ENCODE results near the gene PHLDA3. TPM values are rescaled to one million over a fixed set of nuclear protein-coding genes. Genes with fewer than 3 reads are reported as not detected.

Gene PHLDA3
- total RNA-seq, 4 donors from 2014 or later: 243 to 301 (median 271) TPM

GRCh38 chr1:201488830-201489589 is 20.0 kb upstream of the PHLDA3 start:
- peaks cover 5 to 74% (median 8%) of the 10 kb centered on the region in 3 donors for H3K36me3 ChIP-seq
- 45 to 50% methylated on average over 12 of the region's 12 CpGs for WGBS, 2 donors
- no peaks in the 10 kb centered on the region for H3K27me3 ChIP-seq
- peak in 1 of 2 donors; percentile 61 for DNase-seq (ENCODE audit: low spot score in 2 of 2)
- TF ChIP-seq EP300 (IDR thresholded peaks at IDR 0.05): peak in 1 of 2 donors; percentile 88
- TF ChIP-seq, protein P1, sequence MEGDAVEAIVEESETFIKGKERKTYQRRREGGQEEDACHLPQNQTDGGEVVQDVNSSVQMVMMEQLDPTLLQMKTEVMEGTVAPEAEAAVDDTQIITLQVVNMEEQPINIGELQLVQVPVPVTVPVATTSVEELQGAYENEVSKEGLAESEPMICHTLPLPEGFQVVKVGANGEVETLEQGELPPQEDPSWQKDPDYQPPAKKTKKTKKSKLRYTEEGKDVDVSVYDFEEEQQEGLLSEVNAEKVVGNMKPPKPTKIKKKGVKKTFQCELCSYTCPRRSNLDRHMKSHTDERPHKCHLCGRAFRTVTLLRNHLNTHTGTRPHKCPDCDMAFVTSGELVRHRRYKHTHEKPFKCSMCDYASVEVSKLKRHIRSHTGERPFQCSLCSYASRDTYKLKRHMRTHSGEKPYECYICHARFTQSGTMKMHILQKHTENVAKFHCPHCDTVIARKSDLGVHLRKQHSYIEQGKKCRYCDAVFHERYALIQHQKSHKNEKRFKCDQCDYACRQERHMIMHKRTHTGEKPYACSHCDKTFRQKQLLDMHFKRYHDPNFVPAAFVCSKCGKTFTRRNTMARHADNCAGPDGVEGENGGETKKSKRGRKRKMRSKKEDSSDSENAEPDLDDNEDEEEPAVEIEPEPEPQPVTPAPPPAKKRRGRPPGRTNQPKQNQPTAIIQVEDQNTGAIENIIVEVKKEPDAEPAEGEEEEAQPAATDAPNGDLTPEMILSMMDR (IDR thresholded peaks at IDR 0.05): no peak
- H3K4me1 ChIP-seq: peaks cover 4 to 86% (median 58%) of the 10 kb centered on the region in 4 donors
- peak overlapping the region; percentile 48 to 98 (median 93) for H3K27ac ChIP-seq
- H3K9me3 ChIP-seq: no peaks in the 10 kb centered on the region
- H3K4me3 ChIP-seq: no peak overlapping the region

GRCh38 chr1:201487742-201488141 is 18.8 kb upstream of the PHLDA3 start:
- H3K4me1 ChIP-seq: peaks cover 4 to 74% (median 46%) of the 10 kb centered on the region in 4 donors

GRCh38 chr1:201486187-201486586 is 17.2 kb upstream of the PHLDA3 start:
- Histone ChIP-seq H3K27me3 (no peaks in the 10 kb centered on the region), H3K4me3 (no peak overlapping the region), H3K36me3 (peaks cover 6 to 70% (median 9%) of the 10 kb centered on the region in 3 donors), H3K4me1 (peaks cover 4 to 71% (median 35%) of the 10 kb centered on the region in 4 donors), H3K9me3 (no peaks in the 10 kb centered on the region), H3K27ac (peak overlapping the region; percentile 47 to 98 (median 76))
- TF ChIP-seq, protein P1 (IDR thresholded peaks at IDR 0.05): no peak
- no peak for TF ChIP-seq EP300 (IDR thresholded peaks at IDR 0.05)
- no peak for TF ChIP-seq POLR2A (IDR thresholded peaks at IDR 0.05)
- DNase-seq (ENCODE audit: low spot score in 2 of 2): no peak
- 38 to 76% methylated on average over 3 of the region's 3 CpGs for WGBS, 2 donors

More at GRCh38 chr1:201487742-201488141, 18.8 kb upstream of the PHLDA3 start:
- no peak overlapping the region for H3K4me3 ChIP-seq
- WGBS, 2 donors: 60 to 67% methylated on average over 2 of the region's 2 CpGs
- H3K36me3 ChIP-seq: peaks cover 6 to 75% (median 9%) of the 10 kb centered on the region in 3 donors
- H3K9me3 ChIP-seq: no peaks in the 10 kb centered on the region
- TF ChIP-seq EP300 (IDR thresholded peaks at IDR 0.05): no peak
- TF ChIP-seq, protein P1 (IDR thresholded peaks at IDR 0.05): no peak
- TF ChIP-seq POLR2A (IDR thresholded peaks at IDR 0.05): no peak
- no peak for DNase-seq (ENCODE audit: low spot score in 2 of 2)
- no peaks in the 10 kb centered on the region for H3K27me3 ChIP-seq
- peak overlapping the region; percentile 29 to 98 (median 66) for H3K27ac ChIP-seq

DNA sequence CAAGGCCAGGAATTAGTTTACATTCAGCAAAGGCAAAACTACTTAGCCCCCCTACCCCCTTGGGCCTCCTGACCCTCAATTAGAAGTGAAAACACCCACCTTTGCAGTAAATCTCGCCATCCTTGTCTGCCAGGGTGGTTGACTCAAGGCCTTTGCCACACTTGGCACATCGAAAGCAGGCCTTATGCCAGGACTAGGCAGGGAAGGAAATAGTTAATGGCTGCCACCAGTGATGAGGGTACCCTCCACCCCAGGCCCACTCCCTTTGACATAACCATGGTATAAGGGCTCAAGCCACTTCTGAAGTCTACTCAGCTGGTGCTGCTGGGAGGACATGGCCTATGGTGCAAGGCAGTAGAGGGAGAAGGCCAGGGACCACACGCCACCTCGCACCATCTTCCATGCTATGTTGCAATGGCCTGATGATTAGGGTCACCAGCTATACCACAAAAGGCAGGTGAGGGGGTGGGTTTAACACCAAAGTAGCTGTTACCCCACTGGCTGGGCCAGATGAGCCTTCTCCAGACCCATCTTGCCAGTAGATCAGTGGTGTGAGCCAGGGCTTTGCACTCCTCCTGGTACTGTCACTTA is 16.3 kb upstream of the PHLDA3 start:
- no peaks in the 10 kb centered on the region for H3K9me3 ChIP-seq
- H3K4me1 ChIP-seq: peaks cover 0 to 71% (median 28%) of the 10 kb centered on the region in 4 donors
- peak overlapping the region in 3 of 4 donors; percentile 55 to 98 (median 97) for H3K27ac ChIP-seq
- H3K36me3 ChIP-seq: peaks cover 6 to 67% (median 9%) of the 10 kb centered on the region in 3 donors
- no peak overlapping the region for H3K4me3 ChIP-seq
- 79 to 82% methylated on average over 4 of the region's 4 CpGs for WGBS, 2 donors
- TF ChIP-seq POLR2A (IDR thresholded peaks at IDR 0.05): no peak
- TF ChIP-seq EP300 (IDR thresholded peaks at IDR 0.05): no peak
- TF ChIP-seq, protein P1 (IDR thresholded peaks at IDR 0.05): no peak
- H3K27me3 ChIP-seq: no peaks in the 10 kb centered on the region
- no peak for DNase-seq (ENCODE audit: low spot score in 2 of 2)

Measured in tibial nerve (tissue), 4 donors.